Endothelial cell of umbilical vein (primary cell): Measurements from ENCODE around the gene CLDN15. TPM values are rescaled to one million over a fixed set of nuclear protein-coding genes. Genes with fewer than 3 reads are reported as not detected.
"Not testable (repeated sequence)": the region's sequence is repeated elsewhere in the genome, so short reads cannot be mapped to it uniquely, and the experiment has no call there.

Source experiments
- BruUV-seq: library from RNA; stranded (reverse); fragments of 400-500 nt; replicated peaks from 2 replicates; lab custom pipeline; 2021; lab: Mats Ljungman, UMichigan
- CTCF ChIA-PET: fragments of 300-600, 350-600 bp; sonication (Branson Sonifier 250); formaldehyde crosslinking; loops from one replicate; lab custom pipeline; 2021; ENCODE audit warnings: antibody characterized with exemption, inconsistent platforms; lab: Charles Lee
- POLR2A ChIA-PET: fragments of 300-600, 350-600 bp; sonication (Branson Sonifier 250); formaldehyde crosslinking; loops from one replicate; lab custom pipeline; 2021; ENCODE audit warnings: antibody characterized with exemption, inconsistent platforms; lab: Charles Lee
- DNase-seq: peaks from one replicate; pipeline ENCODE4 v3.0.0-alpha.2; 2011; ENCODE audit warnings: low read depth, low spot score
- FAIRE-seq: peaks from 2 replicates; lab custom pipeline; 2011; peaks lifted over from hg19 to GRCh38; lab: Jason Lieb, UNC
- H2AFZ ChIP-seq: 2 replicates; pipeline ENCODE4 v1.6.0; 2012; ENCODE audit warnings: low read depth, low read length, control low read depth, inconsistent platforms
- H3K27ac ChIP-seq: 2 replicates; pipeline ENCODE4 v1.5.1; 2011; ENCODE audit warnings: low read depth, mild to moderate bottlenecking, control low read depth, low read length, moderate library complexity; ENCODE audit not compliant: insufficient read depth
- H3K27me3 ChIP-seq, 2 experiments: 2 replicates each; pipeline versions ENCODE4 v1.6.0 to v1.6.1; 2011; ENCODE audit warnings: low read length in 2 of 2, mixed read lengths in 1 of 2; ENCODE audit not compliant: control insufficient read depth in 2 of 2, insufficient read depth in 2 of 2
- H3K36me3 ChIP-seq, 2 experiments: 2 replicates in 1 of 2; 3 replicates in 1 of 2; pipeline ENCODE4 v1.5.1; 2011; ENCODE audit warnings: low read length in 2 of 2, mild to moderate bottlenecking in 1 of 2, moderate library complexity in 1 of 2; ENCODE audit not compliant: control insufficient read depth in 2 of 2, insufficient read depth in 2 of 2; ENCODE audit errors: extremely low read depth in 1 of 2
- H3K4me1 ChIP-seq: 3 replicates; pipeline ENCODE4 v1.5.1; 2011; ENCODE audit warnings: mild to moderate bottlenecking, low read length; ENCODE audit not compliant: control insufficient read depth, insufficient read depth; ENCODE audit errors: extremely low read depth
- H3K4me2 ChIP-seq: 2 replicates; pipeline ENCODE4 v1.6.1; 2011; ENCODE audit warnings: low read length, control low read depth, mixed read lengths; ENCODE audit not compliant: insufficient read depth
- H3K4me3 ChIP-seq, 3 experiments: fragments of 200-600 bp in 1 of 3; sonication (generic), shearing (Covaris generic) in 1 of 3; replicated peaks in 1 of 3; 2 replicates each; pipeline ENCODE4 v1.5.1; 2011 to 2016; ENCODE audit warnings: control low read depth in 3 of 3, low read length in 3 of 3, mild to moderate bottlenecking in 2 of 3, inconsistent platforms in 1 of 3, low read depth in 1 of 3, moderate library complexity in 1 of 3; ENCODE audit not compliant: insufficient read depth in 1 of 3
- H3K79me2 ChIP-seq: 2 replicates; pipeline ENCODE4 v1.6.0; 2012; ENCODE audit warnings: low read length, inconsistent platforms; ENCODE audit not compliant: control insufficient read depth, insufficient read depth
- H3K9ac ChIP-seq: replicated peaks from 2 replicates; pipeline ENCODE3; 2011; ENCODE audit warnings: low read length, control low read depth; ENCODE audit not compliant: insufficient read depth; ENCODE audit errors: extremely low read depth
- H3K9me1 ChIP-seq: replicated peaks from 3 replicates; pipeline ENCODE4 v1.6.0; 2011; ENCODE audit warnings: mild to moderate bottlenecking, low read length; ENCODE audit not compliant: control insufficient read depth, insufficient read depth; ENCODE audit errors: extremely low read depth
- H3K9me3 ChIP-seq: replicated peaks from 2 replicates; pipeline ENCODE4 v1.5.1; 2012; ENCODE audit warnings: low read length, inconsistent platforms; ENCODE audit not compliant: control insufficient read depth, insufficient read depth
- H4K20me1 ChIP-seq: replicated peaks from 2 replicates; pipeline ENCODE3; 2011; ENCODE audit warnings: mild to moderate bottlenecking, low read length; ENCODE audit not compliant: control insufficient read depth, insufficient read depth; ENCODE audit errors: extremely low read depth
- CTCF ChIP-seq, 2 donors: IDR thresholded peaks; 1 replicate in 1 of 2; 2 replicates in 1 of 2; pipeline ENCODE4 v1.5.1; 2011; ENCODE audit warnings: low read length in 2 of 2, mild to moderate bottlenecking in 2 of 2, moderate library complexity in 2 of 2, control low read depth in 1 of 2, inconsistent platforms in 1 of 2, low read depth in 1 of 2; ENCODE audit not compliant: insufficient read depth in 1 of 2; ENCODE audit errors: extremely low read depth in 1 of 2
- MYC ChIP-seq: IDR thresholded peaks from one replicate; pipeline ENCODE4 v1.6.1; 2011; ENCODE audit warnings: mild to moderate bottlenecking, low read depth, low read length
- POLR2AphosphoS5 ChIP-seq: IDR thresholded peaks from 2 replicates; pipeline ENCODE4 v1.6.1; 2012; ENCODE audit warnings: low read depth, mild to moderate bottlenecking, control low read depth, low read length, moderate library complexity; ENCODE audit not compliant: insufficient read depth
- dilution Hi-C: fragments of 300-500 bp; cut with MboI; formaldehyde crosslinking; loops from one replicate; pipeline ENCODE4 v1.15.0; 2019; ENCODE audit warnings: low sequenced_read_pairs; ENCODE audit not compliant: extremely low pct_ligation_motif_present
- intact Hi-C: fragments of 100-400 bp; cut with micrococcal nuclease; formaldehyde crosslinking; loops from one replicate; pipeline ENCODE4 v1.10.0; 2022
- polyA plus RNA-seq, 4 experiments: library from polyadenylated mRNA; depleted of rRNA in 3 of 4; stranded (reverse) in 3 of 4; unstranded in 1 of 4; fragments of >200 nt; gene quantifications; 2 replicates each; pipeline versions ENCODE4 v1.2.1 to v1.2.3, GENCODE V29; 2011 to 2012; ENCODE audit warnings: missing spikeins in 1 of 4
- total RNA-seq: library from RNA; stranded (reverse); gene quantifications from 2 replicates; pipeline ENCODE4 v1.2.3, GENCODE V29; 2021

CLDN15 gene
- total and polyA plus RNA-seq, 2 donors (not counting 3 experiments of a cell fraction or from before 2014, with no cell fraction given) = 11.3 to 17.7 TPM

GRCh38 chr7:101203740-101204738, 33.6 kb downstream of the CLDN15 start:
- DNase-seq, H3K4me3 ChIP-seq, H3K9me1 ChIP-seq, H3K4me2 ChIP-seq, POLR2A ChIA-PET, H3K9me3 ChIP-seq, H3K27ac ChIP-seq, dilution Hi-C loops, H2AFZ ChIP-seq, H4K20me1 ChIP-seq, FAIRE-seq, intact Hi-C loops, H3K79me2 ChIP-seq, BruUV-seq, H3K4me1 ChIP-seq, H3K9ac ChIP-seq: not testable (repeated sequence)
- Histone ChIP-seq H3K36me3 (peaks cover 3 to 13% of the 10 kb centered on the region in 2 experiments), H3K27me3 (peaks cover 28 to 29% of the 10 kb centered on the region in 2 experiments)
- CTCF ChIA-PET = interaction anchor here (1.6 to 5.2 kb wide), 4 partner anchors 9 to 60 kb away, joined by 5 to 38 read pairs (median 6); partner anchors contain the start of genes PLOD3 and ZNHIT1

GRCh38 chr7:101202603-101202918, 35.0 kb downstream of the CLDN15 start:
- Histone ChIP-seq H3K27ac (no peak overlapping the region), H2AFZ (no peak overlapping the region), H3K36me3 (peaks cover 0 to 7% of the 10 kb centered on the region in 2 experiments), H3K27me3 (peaks cover 28 to 29% of the 10 kb centered on the region in 2 experiments), H3K9me3 (no peaks in the 10 kb centered on the region), H3K9me1 (no peaks in the 10 kb centered on the region), H4K20me1 (no peaks in the 10 kb centered on the region), H3K4me3 (no peak overlapping the region), H3K79me2 (no peaks in the 10 kb centered on the region), H3K4me2 (no peak overlapping the region), H3K9ac (no peak overlapping the region), H3K4me1 (peaks cover 5% of the 10 kb centered on the region)
- BruUV-seq = no TSS peak
- intact Hi-C loops = no loop called here
- TF ChIP-seq POLR2AphosphoS5 (no peak), CTCF (IDR thresholded peaks at IDR 0.05; ENCODE audit: extremely low read depth in 1 of 2, insufficient read depth in 1 of 2, low read depth in 1 of 2, low read length in 2 of 2) (no peak), MYC (no peak)
- FAIRE-seq (no peak), DNase-seq (no peak)
- POLR2A ChIA-PET = no interaction called here
- CTCF ChIA-PET = interaction anchor here (1.5 to 5.2 kb wide), 3 partner anchors 10 to 58 kb away, joined by 4 to 38 read pairs (median 5); partner anchors contain the start of gene FIS1
- dilution Hi-C loops = no loop called here
